Stimulated activated CD8-positive, alpha-beta memory T cell treated with anti-CD3 and anti-CD28 coated beads, Interleukin-2, amount 100 ng/mL, for 1 hour (primary cell): ENCODE measurements around the gene SCGB3A1.

ENCODE experiments used
- DNase-seq, 2 donors: peaks; one replicate each; pipeline ENCODE4 v3.0.0-alpha.2; 2020; ENCODE audit warnings: low read depth in 2 of 2

SCGB3A1 gene

GRCh38 chr5:180586870-180587269 is 4.4 kb downstream of the SCGB3A1 start:
- DNase-seq, result no peak

- DNase-seq, result no peak
Observed at GRCh38 chr5:180586204-180586603, 5.1 kb downstream of the SCGB3A1 start.

GRCh38 chr5:180583738-180584137 is 7.6 kb downstream of the SCGB3A1 start:
- DNase-seq, result no peak

GRCh38 chr5:180580681-180581080 is 10.6 kb downstream of the SCGB3A1 start:
- no peak for DNase-seq

GRCh38 chr5:180575571-180575970 is 15.7 kb downstream of the SCGB3A1 start:
- no peak for DNase-seq

GRCh38 chr5:180568914-180569313 is 22.4 kb downstream of the SCGB3A1 start:
- no peak for DNase-seq

GRCh38 chr5:180563994-180564393 is 27.3 kb downstream of the SCGB3A1 start:
- no peak for DNase-seq

- no peak for DNase-seq
Observed at GRCh38 chr5:180558232-180558631, 33.1 kb downstream of the SCGB3A1 start.

GRCh38 chr5:180557217-180557809 is 34.0 kb downstream of the SCGB3A1 start:
- no peak for DNase-seq

GRCh38 chr5:180555168-180555921 is 36.0 kb downstream of the SCGB3A1 start:
- no peak for DNase-seq

GRCh38 chr5:180553530-180553929 is 37.8 kb downstream of the SCGB3A1 start:
- DNase-seq, result no peak

- DNase-seq, result no peak
Observed at GRCh38 chr5:180548563-180548962, 42.7 kb downstream of the SCGB3A1 start.

GRCh38 chr5:180545248-180545647 is 46.1 kb downstream of the SCGB3A1 start:
- no peak for DNase-seq

- no peak for DNase-seq
Observed at GRCh38 chr5:180541710-180542109, 49.6 kb downstream of the SCGB3A1 start.
